ENCODE data around the gene CPEB3.
"Not testable (repeated sequence)": the region's sequence is repeated elsewhere in the genome, so short reads cannot be mapped to it uniquely, and the experiment has no call there.

The CPEB3 gene

DNA sequence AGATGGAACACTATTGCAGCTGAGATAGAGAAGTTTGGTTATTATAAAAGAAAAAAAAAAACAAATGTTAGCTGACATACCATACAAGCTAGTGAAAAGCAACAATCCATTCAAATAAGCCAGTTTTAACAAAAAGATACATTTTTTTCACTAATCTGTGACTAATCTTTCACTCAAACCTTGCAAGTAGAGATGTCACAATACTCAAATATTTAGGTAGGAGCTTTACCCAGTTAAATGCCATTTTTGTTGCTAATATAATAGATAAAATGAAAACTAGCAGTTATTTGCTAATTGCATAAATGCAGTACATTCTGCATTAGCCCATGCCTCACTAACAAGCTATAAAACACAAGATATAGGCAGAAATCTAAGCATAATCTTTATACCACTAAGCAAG lies 243.7 kb downstream of the CPEB3 start:
- no peak for DNase-seq (ENCODE audit: low read depth in 4 of 4, low spot score in 1 of 4)

DNA sequence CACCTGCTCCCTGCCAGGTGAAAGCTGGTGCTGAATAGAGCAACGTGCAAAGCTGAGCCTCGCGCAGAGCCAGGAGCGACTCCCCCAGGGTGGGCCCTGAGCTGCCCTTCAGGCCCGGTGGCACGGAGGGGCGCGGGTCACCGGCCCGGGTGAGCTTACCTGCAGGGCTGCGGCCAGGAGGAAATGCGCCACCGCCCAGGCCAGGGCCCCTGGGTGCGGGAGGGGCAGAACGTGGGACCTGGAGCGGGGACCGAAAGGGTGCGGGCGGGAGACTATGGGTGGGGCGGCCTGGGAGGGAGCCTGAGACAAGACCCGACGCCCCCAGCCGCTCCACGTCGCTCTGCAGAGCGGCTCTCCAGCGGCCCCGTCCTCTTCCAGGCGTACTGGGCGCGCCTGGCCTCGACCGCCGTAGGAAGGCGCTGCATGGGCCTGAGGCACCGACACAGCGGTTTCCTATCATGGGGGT lies 245.2 kb downstream of the CPEB3 start:
- DNase-seq (ENCODE audit: low read depth in 4 of 4, low spot score in 1 of 4) = no peak

DNA sequence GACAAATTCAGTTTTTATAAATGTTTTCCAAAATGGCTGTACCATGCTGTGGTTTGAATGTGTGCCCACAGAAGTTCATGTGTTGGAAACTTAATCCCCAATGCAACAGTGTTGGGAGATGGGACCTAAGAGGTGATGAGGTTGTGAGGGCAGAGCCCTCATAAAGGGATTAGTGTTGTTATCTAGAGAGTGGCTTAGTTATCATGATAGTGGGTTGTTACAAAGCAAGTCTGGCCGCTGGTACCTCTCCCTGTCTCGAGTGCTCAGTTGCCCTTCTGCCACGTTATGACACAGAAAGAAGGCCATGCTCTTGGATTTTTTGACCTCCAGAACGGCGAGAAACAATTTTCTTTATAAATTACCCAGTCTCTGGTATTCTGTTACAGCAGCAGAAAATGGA lies 248.3 kb downstream of the CPEB3 start:
- no peak for DNase-seq (ENCODE audit: low read depth in 4 of 4, low spot score in 1 of 4)

GRCh38 chr10:92038949-92039348 lies 251.9 kb downstream of the CPEB3 start:
- DNase-seq (ENCODE audit: low read depth in 4 of 4, low spot score in 1 of 4) = no peak

DNA sequence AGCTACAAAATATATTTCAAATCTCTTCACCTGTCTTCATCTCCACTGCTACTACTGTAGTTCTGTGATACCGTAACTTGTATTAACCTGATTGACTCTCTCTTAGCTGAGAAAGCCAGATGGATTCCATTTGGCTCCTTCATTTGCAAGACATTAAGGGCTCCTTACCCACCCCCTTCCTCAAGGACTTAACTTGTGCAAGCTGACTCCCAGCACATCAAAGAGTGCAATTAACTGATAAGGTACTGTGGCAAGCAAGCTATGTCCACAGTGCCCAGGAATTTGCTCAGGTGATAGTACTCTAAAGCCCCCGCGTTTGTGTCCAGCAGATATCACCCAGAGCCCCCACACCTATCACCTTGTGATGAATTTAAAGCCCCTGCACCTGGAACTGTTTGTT lies 257.8 kb downstream of the CPEB3 start:
- not testable (repeated sequence) for DNase-seq (ENCODE audit: low read depth in 4 of 4, low spot score in 1 of 4)

GRCh38 chr10:92031580-92031979 lies 259.3 kb downstream of the CPEB3 start:
- no peak for DNase-seq (ENCODE audit: low read depth in 4 of 4, low spot score in 1 of 4)

- no peak for DNase-seq (ENCODE audit: low read depth in 4 of 4, low spot score in 1 of 4)
Measured at GRCh38 chr10:92027141-92027540, 263.7 kb downstream of the CPEB3 start.

DNA sequence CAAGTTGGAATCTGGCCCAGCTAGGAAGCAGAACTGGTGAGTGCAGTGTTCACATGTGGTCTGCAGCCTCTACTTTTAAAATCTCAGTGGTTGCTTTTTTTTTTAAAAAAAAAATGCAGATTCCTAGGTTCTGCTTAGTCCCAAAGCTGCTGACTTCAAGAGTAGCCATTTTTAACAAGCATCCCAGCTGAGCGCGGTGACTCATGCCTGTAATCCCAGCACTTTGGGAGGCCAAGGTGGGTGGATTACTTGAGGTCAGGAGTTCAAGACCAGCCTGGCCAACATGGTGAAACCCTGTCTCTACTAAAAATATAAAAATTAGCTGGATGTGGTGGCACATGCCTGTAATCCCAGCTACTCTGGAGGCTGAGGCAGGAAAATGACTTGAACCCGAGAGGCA lies 265.5 kb downstream of the CPEB3 start:
- DNase-seq (ENCODE audit: low read depth in 4 of 4, low spot score in 1 of 4) = not testable (repeated sequence)

GRCh38 chr10:92024700-92025099 lies 266.2 kb downstream of the CPEB3 start:
- DNase-seq (ENCODE audit: low read depth in 4 of 4, low spot score in 1 of 4) = no peak

GRCh38 chr10:92014620-92015019 lies 276.3 kb downstream of the CPEB3 start:
- no peak for DNase-seq (ENCODE audit: low read depth in 4 of 4, low spot score in 1 of 4)

DNA sequence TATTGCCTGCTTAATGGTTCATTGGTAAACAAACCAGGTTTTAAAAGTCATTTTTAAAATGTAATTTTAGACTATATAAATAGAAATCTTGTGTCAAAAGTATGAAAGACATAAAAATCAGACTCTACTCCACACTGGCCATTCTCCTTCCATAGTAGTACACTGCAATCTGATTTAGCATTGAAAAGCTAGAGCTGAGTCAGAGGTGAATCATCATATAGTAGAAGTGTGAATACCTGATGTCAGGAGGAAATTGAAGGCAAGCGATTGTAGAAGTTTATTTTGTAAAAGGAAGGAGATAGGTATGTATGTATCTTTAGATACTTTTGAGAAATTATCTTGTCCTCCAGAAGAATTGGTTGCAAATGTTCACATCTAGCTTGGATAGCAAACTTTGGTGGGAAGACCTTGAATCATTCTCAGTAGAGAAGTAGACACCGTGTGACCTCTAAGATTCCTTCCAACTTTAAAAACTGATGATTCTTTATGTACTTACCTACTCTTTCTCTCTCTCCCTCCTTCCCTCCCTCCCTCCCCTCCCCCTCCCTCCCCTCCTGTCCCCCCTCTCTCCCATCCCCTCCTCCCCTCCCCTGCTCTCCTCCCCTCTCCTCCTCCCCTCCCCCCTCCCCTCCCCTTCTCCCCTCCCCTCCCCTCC lies 279.2 kb downstream of the CPEB3 start:
- DNase-seq (ENCODE audit: low read depth in 4 of 4, low spot score in 1 of 4) = no peak

DNA sequence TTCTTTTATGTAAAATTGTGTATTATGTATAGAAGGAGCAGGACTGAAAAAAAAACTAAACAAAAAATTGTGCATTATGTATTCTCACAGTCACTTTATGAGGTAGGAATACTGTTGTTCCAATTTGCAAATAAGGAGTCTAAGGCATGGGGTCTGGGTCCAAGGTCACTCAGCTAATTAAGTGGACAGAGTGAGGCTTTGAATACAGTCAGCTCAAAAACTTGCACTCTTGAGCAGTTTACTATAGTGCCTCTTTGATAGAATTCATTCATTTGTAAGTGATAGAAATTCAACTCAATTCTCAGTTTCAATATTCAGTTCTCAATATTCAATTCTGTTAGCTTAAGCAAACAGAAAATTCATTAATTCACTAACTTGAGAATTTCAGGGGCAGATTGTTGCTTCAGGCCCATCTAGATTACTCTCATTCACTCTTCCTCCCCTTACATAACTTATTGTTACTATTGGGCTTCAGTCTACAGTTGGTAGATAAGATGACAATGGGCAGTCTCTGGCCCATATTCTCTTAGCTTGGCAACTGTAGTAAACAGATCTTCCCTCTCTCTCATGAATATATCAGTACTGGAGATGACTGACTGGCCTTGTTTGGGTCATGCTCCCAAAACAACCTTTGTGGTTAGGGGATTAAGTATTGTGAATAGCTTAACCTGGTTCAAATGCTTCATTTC lies 280.7 kb downstream of the CPEB3 start:
- no peak for DNase-seq (ENCODE audit: low read depth in 4 of 4, low spot score in 1 of 4)

GRCh38 chr10:92009445-92009844 lies 281.4 kb downstream of the CPEB3 start:
- no peak for DNase-seq (ENCODE audit: low read depth in 4 of 4, low spot score in 1 of 4)

DNA sequence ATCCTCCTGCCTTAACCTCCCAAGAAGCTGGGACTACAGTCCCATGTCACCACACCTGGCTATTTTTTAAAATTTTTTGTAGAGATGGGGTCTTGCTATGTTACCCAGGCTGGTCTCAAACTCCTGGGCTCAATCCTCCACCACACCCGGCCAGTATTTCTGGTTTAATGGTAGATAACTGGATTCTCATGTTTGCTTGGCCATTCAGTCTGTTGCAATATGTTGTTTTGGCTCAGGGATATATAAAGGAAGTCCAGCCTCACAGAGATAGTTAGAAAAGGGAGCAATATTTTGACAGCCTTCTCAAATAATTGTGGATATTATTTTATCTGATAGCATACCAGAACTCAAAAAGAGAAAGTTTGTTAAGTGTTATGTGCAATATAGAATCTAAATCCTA lies 284.9 kb downstream of the CPEB3 start:
- DNase-seq (ENCODE audit: low read depth in 4 of 4, low spot score in 1 of 4) = no peak

DNA sequence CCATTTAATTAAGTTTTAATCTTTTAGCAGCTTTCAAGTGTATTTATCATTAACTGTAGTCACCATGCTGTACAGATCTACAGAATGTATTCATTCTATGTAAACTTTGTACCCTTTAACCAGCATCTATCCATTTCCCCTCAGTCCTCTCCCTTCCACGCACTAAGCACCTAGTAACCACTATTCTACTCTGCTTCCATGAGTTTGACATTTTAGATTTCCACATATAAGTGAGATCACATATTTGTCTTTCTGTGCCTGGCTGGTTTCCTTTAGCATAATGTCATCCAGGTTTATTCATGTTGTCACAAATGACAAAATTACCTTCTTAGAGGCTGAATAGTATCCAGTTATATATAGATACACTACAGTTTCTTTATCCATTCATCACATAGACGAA lies 287.6 kb downstream of the CPEB3 start:
- DNase-seq (ENCODE audit: low read depth in 4 of 4, low spot score in 1 of 4) = no peak

GRCh38 chr10:92001995-92002394 lies 288.9 kb downstream of the CPEB3 start:
- no peak for DNase-seq (ENCODE audit: low read depth in 4 of 4, low spot score in 1 of 4)

GRCh38 chr10:92001581-92001980 lies 289.3 kb downstream of the CPEB3 start:
- DNase-seq (ENCODE audit: low read depth in 4 of 4, low spot score in 1 of 4) = no peak
